Measurements from ENCODE around the gene NEK6.
"Not testable (repeated sequence)": the region's sequence is repeated elsewhere in the genome, so short reads cannot be mapped to it uniquely, and the experiment has no call there.

Gene NEK6

GRCh38 chr9:124231095-124231737, 26.5 kb upstream of the NEK6 start:
- ATAC-seq, result no peak

DNA sequence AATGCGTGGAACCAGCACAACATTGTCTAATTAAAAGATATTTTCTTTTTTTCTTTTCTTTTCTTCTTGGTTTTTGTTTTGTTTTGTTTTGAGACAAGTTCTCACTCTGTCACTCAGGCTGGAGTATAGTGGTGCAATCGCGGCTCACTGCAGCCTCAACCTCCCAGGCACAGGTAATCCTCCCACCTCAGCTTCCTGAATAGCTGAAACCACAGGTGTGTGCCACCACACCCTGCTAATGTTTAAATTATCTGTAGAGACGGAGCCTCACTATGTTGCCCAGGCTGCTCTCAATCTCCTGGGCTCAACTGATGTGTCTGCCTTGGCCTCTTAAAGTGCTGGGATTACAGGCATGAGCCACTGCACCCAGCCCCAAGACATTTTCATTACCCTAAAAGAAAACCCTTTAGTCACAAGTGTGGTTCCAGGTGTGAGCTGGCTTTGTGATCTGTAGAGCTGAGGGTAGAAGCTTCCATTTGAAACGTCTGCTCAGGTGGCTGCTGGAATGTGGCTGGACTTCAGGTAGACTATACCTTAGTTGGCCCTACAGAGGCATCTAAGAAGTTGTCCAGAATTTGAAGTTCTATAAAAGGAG, 19.1 kb upstream of the NEK6 start:
- ATAC-seq, result peak; percentile 33 to 63

DNA sequence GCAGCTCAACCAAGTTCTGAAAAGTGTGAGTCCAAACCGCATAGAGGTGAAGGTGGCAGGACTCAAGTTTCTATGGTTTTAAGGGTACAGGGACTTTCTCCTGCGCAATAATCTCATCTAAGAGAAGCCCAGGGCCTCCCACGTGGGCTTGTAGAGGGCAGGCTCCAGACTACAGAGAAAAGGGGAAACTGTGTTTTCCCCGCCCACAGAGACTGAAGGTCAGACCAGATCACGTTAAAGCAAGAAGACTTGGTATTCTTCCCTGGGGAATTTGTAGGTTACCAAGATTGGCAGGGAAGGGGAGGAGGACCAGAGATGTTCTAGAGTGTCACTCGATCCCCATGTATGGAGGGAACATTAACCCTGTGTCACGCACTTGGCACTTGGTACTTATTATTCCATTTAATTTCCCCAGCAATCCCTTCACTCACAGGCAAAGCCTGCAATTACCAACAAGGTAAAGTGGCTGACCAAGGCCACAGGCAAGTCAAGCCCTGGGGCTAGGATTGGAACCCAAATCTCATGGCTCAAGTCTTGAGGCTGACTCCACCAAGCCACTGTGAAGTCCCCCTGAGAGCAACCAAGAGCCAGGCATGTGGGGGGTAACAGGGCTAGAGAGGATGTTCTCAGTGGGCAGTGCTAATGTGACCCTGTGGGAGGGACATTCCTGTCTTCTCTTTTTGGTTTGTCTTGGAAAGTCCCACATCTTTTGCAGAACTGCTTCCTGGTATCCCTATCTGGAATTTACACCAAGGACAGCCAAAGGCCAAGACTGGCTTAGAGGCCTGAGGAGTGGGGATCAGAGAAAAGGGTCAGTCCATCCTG, 18.3 kb upstream of the NEK6 start:
- peak; percentile 54 to 64 for ATAC-seq

DNA sequence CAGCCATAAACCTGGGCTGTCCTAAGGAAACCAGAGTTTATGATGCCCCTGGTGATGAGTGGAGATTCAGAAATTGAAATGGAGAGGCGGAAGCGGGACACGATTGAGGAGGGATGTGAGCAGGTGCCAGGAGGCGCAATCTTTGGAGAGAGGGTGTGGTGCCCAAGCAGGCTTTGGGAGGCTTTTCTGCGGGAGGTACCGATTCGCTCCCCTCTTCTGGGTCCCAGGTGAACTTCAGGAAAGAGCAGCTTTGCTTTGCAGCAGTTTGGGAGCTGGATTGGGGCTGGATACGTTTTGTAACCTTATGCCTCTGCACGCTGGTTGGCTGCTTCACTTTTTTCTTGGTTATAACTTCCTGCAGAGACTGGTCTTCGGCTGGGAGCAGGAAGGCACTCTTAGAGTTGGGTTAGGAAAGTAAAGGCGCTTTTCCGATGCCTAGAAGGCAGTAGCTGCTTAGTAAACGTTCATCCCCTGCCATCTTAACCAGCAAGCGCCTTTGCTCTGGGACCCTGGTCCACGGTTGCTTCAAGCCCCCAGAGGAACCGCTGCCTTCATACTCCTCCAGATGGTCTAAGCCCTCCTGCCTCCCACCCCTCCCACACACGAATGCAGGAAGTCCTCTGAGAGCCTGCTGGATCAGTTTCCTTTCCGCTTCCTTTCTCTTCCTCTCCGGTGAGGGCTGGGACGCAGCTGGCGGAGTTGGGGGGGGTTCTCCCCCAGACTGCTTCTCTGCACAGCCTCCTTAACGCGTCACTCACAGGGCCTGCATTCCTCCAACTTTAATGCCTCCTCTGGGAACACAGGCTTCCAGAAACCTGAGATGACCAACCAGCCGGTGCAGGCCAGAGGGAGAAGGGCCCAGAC, 15.2 kb upstream of the NEK6 start:
- no peak for ATAC-seq

DNA sequence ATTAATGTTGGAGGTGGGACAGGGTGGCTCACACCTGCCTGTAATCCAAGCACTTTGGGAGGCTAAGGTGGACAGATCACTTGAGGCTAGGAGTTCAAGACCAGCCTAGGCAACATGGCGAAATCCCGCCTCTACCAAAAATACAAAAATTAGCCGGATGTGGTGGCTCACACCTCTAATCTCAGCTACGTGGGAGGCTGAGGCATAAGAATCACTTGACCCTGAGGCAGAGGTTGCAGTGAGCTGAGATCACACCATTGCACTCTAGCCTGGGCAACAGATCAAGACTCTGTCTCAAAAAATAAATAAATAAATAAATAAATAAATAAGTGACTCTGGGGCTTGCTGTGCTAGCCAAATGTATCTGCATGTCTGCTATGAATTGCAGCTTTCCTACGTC, 10.4 kb upstream of the NEK6 start:
- not testable (repeated sequence) for ATAC-seq

DNA sequence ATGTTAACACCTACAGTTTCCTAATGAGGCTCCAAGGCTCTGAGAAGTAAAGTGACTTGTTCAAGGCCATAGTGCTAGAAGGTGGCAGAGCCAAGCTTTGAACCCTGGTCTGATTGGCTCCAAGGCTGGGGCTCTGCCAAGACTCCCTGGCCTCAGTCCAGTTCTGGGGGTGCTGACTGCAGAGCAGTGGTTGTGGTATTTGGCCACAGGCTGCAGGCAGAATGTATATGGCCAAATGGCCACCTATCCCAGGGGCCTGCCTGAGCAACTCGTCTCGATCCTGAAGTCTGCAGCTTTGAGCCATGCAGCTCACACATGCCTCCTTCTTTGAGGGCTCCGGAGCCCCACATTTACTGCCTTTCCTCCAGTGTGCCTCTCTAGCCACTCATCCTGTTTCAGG, 9.7 kb upstream of the NEK6 start:
- ATAC-seq, result no peak

DNA sequence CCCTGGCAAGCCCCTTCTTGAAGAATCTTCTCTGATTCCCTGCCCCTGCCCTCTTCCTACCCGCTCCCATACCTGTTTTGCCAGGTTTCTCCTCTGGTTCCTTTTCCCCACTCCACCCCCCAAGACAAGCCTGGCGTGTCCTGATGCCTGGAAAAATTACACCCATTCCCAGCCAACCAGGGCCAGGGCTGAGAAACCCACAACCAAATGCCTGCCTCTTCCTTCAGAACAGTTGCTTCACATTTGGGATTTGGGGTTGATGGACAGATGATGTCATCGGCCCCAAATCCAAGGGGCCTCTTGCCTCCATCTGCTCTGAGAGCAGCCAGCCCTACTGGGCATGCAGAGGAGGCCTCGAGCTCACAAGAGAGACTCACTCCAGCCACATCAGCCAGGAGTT, 8.8 kb upstream of the NEK6 start:
- ATAC-seq, result no peak

DNA sequence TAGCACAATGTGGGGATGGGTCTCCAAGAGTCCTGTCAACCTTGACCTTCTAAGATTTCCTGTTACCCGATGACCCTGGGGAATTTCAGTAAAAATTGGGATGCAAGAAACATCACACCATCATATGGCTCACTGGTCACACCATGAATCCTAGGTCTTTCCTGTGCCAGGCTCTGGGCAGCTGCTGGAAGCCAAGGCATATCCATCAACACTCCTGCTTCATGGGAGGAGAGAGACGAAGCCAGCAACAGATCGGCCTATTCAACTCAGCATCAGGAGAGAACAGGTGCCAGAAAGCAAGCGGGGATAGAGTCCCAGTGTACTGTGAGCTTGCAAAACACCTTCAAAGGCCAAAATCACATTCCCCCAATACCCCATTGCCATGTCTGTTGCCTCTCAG, 6.5 kb upstream of the NEK6 start:
- ATAC-seq, result no peak

GRCh38 chr9:124251605-124252378, 6.0 kb upstream of the NEK6 start:
- no peak for ATAC-seq

DNA sequence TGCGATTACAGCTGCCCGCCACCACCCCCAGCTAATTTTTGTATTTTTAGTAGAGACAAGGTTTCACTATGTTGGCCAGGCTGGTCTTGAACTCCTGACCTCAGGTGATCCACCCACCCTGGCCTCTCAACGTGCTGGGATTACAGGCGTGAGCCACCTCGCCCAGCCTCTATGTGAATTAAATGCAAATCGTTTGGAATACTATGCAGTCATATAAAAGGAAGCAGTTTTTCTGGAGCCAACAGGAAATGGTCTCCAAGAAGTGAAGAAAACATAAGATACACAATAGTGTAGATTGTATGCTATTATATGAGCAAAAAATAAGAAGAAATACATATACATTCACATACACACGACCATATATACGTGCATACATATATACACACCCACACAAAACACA, 4.9 kb upstream of the NEK6 start:
- ATAC-seq, result not testable (repeated sequence)

DNA sequence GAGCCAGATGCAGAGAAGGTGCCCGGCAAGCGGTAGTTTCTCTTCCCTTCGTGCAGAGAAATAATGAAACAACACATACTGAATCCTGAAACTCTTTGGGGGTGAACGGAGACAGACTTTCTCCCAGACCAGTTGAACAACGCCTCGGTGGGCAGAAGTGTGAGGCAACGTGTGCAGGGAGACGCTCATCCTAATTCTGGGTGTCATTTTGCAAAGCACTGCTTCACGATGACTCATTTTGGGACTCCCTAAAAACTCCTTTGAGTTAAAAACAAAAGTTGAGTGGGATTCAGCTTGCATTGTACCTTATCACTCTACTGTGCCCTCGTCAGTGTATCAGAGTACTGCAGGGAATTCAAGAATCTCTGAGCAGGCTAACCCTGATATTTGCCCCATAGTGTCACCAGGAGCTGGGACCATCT, 3.5 kb upstream of the NEK6 start:
- ATAC-seq, result peak; percentile 49 to 68

DNA sequence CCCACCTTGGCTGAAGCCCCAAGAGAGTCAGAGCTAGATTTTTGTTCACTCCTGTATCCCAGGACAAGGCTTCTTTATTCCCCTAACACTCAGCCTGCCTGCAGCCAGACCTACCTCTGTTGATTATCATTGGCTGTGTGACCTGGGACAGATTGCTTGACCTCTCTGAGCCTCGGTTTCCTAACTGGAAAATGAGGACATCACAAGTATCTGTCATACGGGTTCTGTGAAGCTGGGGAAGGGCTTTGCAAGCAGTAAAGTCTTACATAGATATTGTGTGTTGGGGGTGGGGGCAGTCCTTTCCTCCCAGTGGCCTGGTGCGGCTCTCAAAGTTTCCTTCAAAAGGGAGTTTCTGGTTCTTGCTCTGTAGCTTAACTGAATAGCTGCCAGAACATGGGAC, 2.5 kb upstream of the NEK6 start:
- no peak for ATAC-seq

DNA sequence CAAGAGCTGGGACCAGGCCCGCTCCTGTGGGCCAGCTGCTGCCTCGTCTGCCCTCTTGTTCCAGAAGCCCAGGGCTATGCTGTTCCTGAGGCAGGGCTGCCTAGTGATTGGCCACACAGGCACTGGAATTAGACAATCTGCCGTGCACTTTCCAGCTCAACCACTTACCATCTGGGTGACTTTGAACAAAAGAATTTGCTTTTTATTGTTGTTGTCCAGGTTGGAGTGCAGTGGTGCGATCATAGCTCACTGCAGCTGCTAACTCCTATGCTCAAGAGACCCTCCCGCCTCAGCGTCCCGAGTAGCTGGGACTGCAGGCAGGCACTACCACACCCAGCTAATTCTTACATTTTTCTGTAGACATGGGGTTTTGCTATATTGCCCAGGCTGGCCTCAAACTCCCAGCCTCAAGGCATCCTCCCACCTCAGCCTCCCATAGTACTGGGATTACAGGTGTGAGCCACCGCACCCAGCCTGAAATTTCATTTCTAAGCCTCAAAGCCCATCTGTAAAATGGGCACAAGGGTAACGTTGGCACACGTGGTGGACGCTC, 1.2 kb upstream of the NEK6 start:
- ATAC-seq, result no peak

GRCh38 chr9:124257070-124257843, 492 bp upstream of the NEK6 start:
- ATAC-seq, result no peak

DNA sequence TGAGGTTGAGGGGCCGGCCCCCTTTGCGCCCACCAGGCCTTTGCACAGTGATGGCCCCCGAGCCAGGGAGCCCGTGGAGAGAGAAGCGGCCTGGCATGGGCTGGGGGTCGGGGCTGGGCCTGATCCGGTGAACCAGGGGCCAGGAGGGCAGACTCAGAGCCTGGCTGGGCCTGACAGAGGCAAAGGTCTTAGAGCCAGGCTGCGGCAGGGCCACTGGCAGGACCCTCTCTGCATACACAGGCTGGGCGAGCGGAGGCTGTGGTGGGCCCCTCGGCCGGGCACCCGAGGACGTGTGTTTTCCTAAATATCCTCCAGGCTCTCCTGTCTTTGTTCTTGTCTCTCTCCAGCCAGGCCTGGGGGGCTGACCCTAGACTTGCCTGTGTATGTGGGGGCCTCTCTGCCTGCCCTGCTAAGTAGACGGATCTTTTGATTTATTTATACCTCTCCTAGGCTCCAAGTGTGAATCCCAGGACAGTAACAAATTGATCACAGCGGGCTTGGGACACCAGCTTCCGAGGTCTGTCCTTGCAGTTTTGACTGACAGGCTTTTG, 933 bp downstream of the NEK6 start:
- peak; percentile 1 to 8 for ATAC-seq

- ATAC-seq, result no peak
Observed at GRCh38 chr9:124259158-124259808, 1.5 kb downstream of the NEK6 start.

DNA sequence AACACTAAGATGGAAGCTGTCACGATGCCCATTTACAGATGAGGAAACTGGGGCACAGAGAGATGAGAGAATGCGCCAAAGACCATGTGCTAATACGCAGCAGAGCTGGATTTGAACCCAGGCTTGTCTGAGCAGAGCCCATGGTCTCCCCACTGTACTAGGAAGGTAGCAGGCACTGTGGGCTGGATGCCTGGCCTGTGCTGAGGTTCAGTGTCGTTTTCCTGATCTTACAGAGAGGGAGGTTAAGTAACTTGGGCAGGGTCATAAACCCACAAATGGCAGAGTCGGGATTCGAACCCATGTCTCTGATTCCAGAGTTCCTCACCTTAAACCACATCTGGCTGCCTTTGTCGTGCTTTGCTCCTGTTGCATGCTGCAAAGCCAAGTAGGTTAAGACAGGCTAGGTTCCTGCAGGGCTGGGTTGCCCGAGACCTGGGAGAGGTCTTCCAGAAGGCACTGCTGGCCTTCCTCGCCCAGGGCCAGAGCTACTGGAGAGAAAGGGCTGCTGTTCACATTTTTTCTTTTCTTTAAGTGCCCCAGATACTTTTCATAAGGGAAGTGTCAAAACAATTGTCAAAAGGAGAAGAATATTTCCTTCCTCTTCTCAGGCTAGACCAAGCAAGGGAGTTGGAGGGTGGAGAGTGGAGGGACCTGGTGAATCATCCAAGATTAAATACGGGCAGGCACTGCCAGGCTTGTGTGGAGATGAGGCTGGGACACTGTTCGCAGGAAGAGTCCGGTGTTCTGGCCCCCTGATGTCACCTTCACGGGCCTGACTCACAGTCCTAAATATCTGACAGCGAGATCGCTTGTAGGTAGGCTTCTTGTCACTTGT, 3.2 kb downstream of the NEK6 start:
- no peak for ATAC-seq

DNA sequence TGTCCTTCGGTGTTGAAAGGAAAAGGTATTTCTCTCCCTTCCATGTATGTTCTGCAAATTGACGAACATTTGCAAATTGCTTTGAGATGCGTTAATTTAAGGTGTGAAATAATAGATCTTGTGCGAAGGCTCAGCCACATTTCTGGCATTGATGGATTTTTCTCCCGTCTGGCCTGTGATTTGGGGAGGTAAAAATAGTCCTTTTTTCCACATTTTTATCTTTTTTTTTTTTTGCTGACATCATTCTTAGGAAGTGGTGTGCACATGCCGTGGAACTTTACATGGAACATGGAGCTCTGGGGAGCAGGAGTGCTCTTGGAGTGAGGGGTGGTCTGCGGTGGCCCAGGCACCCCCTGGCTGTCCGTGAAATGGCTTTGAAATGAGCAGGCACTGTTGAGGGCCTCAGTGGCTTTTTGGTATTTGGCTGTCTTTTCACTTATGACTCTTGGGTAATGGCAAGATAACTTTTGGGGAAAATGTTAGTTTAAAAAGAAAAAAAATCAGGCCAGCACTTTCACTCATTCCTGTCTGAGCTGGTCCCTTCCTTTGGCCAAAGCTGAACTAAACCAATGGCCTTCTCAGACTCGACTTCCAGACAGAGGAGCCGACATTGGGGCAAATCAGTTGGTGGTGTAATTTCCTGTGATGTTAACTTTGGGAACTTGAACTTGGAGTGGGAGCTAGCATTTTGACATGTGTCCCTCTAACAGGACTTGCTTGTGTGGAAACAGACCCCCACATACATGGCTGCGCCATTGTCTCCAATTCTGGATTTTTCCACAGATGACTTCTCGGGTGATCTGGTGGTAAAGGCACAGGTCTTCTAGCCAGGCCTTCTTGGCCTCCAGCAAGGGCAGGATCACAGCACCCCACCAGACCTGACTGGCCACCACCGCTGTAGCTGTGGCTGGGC, 4.2 kb downstream of the NEK6 start:
- ATAC-seq, result no peak

All from activated CD4-positive, CD25-positive, alpha-beta regulatory T cell treated with anti-CD3 and anti-CD28 coated beads, Interleukin-2, amount 50 U/mL, for 24 hours (primary cell).